ENCODE data around the gene NOP16. TPM values are rescaled to one million over a fixed set of nuclear protein-coding genes. Genes with fewer than 3 reads are reported as not detected.

NOP16 gene
- total and polyA plus RNA-seq, 9 donors: 8.9 to 27.0 (median 16.3) TPM

GRCh38 chr5:176353533-176353932 is 34.9 kb downstream of the NOP16 start:
- Histone ChIP-seq H3K36me3 (no peaks in the 10 kb centered on the region), H3K27ac (no peak overlapping the region), H3K4me3 (no peak overlapping the region), H3K9me3 (no peaks in the 10 kb centered on the region), H3K4me1 (ENCODE audit: insufficient read depth) (peaks cover 2% of the 10 kb centered on the region), H3K27me3 (no peaks in the 10 kb centered on the region)
- TF ChIP-seq POLR2A (IDR thresholded peaks at IDR 0.05) (no peak), CTCF (IDR thresholded peaks at IDR 0.05) (no peak), EP300 (IDR thresholded peaks at IDR 0.05) (no peak)
- DNase-seq: no peak
- intact Hi-C loops (cut with DNase I): no loop called here
- 84 to 89% (median 86%) methylated on average over 4 of the region's 4 CpGs for WGBS, 3 donors

DNA sequence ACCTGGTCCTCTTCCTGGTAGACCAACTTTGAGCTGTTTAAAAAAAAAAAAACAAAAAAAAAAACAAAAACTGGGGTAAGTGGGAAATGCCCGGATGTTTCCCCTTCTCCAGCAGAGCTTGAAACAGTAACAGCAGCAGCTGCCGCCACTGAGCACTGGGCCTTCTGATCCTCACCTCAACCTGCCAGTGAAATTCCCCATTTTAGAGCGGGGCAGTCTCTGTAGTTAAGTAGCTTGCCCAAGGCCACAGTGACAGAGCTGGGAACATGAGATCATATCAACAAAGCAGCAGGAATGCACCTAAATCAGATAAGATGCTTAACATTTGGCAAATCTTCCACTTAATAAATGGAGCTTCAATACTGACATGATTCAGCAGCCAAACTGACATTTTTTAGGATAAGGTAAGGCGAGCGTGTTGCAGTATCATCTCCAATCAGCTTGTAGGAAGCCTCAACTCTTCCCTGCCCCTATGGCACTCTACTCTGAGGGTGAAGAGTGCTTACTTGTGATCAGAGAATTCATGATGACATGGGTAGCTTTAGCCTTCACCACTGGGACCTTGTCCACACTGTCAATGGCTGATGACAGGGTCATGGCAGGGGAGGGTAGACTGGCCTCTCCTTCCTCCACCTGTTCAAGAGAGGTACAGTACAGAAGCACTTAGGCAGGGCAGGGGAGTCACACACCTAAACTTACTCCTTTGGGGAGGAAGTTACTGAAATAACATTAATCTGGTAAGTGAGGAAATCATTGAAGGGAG is 36.1 kb downstream of the NOP16 start:
- Histone ChIP-seq H3K36me3 (no peaks in the 10 kb centered on the region), H3K4me3 (no peak overlapping the region), H3K9me3 (no peaks in the 10 kb centered on the region), H3K27ac (no peak overlapping the region), H3K27me3 (no peaks in the 10 kb centered on the region), H3K4me1 (ENCODE audit: insufficient read depth) (peaks cover 2% of the 10 kb centered on the region)
- DNase-seq: no peak
- TF ChIP-seq EP300 (IDR thresholded peaks at IDR 0.05) (no peak), POLR2A (IDR thresholded peaks at IDR 0.05) (no peak)
- intact Hi-C loops (cut with DNase I): no loop called here
- 84 to 93% (median 88%) methylated on average over 5 of the region's 5 CpGs for WGBS, 3 donors

GRCh38 chr5:176350416-176350815 is 38.0 kb downstream of the NOP16 start:
- WGBS, 3 donors: 88 to 91% (median 91%) methylated on average over 8 of the region's 8 CpGs
- TF ChIP-seq EP300 (IDR thresholded peaks at IDR 0.05) (no peak), CTCF (IDR thresholded peaks at IDR 0.05) (no peak), POLR2A (IDR thresholded peaks at IDR 0.05) (no peak)
- no peak overlapping the region for H3K4me3 ChIP-seq
- H3K27me3 ChIP-seq: no peaks in the 10 kb centered on the region
- DNase-seq: no peak
- no peaks in the 10 kb centered on the region for H3K9me3 ChIP-seq
- intact Hi-C loops (cut with DNase I): no loop called here
- H3K4me1 ChIP-seq (ENCODE audit: insufficient read depth): peaks cover under 1% of the 10 kb centered on the region
- no peak overlapping the region for H3K27ac ChIP-seq
- H3K36me3 ChIP-seq: no peaks in the 10 kb centered on the region

DNA sequence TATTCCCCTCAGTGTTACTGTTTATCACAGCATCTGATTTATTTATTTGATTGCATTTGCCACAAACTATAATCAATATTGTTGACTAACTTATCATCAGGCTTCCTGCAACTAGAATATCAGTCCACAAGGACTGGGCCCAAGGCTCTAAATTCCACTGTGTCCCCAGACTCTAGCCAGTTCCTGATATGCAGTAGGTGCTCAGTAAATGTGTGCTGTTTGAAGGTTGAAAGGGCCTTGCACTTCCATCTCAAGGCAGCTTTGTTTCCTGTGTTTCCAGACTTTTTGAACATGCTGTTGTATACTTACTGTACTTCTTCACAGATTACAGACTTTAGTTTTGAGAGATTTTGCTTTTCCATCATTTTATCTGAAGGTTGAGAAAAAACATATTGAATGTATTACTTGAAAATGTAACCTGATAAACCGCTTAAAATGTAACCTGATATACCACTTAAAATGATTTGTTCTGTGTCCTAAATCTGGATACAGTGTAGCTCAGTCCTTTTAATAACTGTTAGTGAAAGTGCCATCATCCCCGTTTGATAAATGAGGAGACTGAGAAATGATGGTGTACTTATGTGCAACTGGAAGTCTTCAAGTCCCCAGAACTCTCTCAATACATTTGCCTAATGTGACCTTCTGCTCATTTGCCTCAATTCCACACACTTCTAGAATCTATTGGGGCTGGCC is 45.5 kb downstream of the NOP16 start:
- TF ChIP-seq POLR2A (IDR thresholded peaks at IDR 0.05): no peak
- TF ChIP-seq EP300 (IDR thresholded peaks at IDR 0.05): no peak
- no peak for TF ChIP-seq CTCF (IDR thresholded peaks at IDR 0.05)
- DNase-seq: no peak
- WGBS, 3 donors: 55 to 59% (median 55%) methylated on average over 2 of the region's 2 CpGs
- Histone ChIP-seq H3K27me3 (no peaks in the 10 kb centered on the region), H3K4me1 (ENCODE audit: insufficient read depth) (no peaks in the 10 kb centered on the region), H3K9me3 (no peaks in the 10 kb centered on the region), H3K27ac (no peak overlapping the region), H3K4me3 (no peak overlapping the region), H3K36me3 (no peaks in the 10 kb centered on the region)
- intact Hi-C loops (cut with DNase I): no loop called here

- DNase-seq: no peak
- no peaks in the 10 kb centered on the region for H3K27me3 ChIP-seq
- H3K4me1 ChIP-seq (ENCODE audit: insufficient read depth): no peaks in the 10 kb centered on the region
- WGBS, 3 donors: 89 to 97% (median 89%) methylated on average over 1 of the region's 1 CpG
- TF ChIP-seq CTCF (IDR thresholded peaks at IDR 0.05): no peak
- no peak for TF ChIP-seq POLR2A (IDR thresholded peaks at IDR 0.05)
- no peaks in the 10 kb centered on the region for H3K36me3 ChIP-seq
- H3K9me3 ChIP-seq: no peaks in the 10 kb centered on the region
- H3K27ac ChIP-seq: no peak overlapping the region
- intact Hi-C loops (cut with DNase I): no loop called here
- H3K4me3 ChIP-seq: no peak overlapping the region
These were observed 46.3 kb downstream of the NOP16 start for GRCh38 chr5:176342158-176342483.

Measured in ovary (tissue), 9 donors.